Stimulated activated CD4-positive, alpha-beta T cell treated with anti-CD3 and anti-CD28 coated beads, Interleukin-15, amount 100 ng/mL, for 24 hours (primary cell): ENCODE results near the gene CBARP.

Experiments
- DNase-seq: peaks from one replicate; pipeline ENCODE4 v3.0.0-alpha.2; 2020

The CBARP gene, protein sequence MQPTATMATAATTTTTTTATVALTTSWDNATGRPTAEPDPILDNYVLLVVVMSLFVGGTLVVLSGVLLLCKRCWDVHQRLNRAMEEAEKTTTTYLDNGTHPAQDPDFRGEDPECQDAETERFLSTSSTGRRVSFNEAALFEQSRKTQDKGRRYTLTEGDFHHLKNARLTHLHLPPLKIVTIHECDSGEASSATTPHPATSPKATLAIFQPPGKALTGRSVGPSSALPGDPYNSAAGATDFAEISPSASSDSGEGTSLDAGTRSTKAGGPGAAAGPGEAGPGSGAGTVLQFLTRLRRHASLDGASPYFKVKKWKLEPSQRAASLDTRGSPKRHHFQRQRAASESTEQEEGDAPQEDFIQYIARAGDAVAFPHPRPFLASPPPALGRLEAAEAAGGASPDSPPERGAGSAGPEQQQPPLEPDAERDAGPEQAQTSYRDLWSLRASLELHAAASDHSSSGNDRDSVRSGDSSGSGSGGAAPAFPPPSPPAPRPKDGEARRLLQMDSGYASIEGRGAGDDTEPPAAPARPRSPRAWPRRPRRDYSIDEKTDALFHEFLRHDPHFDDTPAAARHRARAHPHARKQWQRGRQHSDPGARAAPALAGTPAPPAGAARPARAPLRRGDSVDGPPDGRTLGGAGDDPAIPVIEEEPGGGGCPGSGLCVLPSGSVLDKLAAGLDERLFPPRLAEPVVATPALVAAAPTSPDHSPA

DNA sequence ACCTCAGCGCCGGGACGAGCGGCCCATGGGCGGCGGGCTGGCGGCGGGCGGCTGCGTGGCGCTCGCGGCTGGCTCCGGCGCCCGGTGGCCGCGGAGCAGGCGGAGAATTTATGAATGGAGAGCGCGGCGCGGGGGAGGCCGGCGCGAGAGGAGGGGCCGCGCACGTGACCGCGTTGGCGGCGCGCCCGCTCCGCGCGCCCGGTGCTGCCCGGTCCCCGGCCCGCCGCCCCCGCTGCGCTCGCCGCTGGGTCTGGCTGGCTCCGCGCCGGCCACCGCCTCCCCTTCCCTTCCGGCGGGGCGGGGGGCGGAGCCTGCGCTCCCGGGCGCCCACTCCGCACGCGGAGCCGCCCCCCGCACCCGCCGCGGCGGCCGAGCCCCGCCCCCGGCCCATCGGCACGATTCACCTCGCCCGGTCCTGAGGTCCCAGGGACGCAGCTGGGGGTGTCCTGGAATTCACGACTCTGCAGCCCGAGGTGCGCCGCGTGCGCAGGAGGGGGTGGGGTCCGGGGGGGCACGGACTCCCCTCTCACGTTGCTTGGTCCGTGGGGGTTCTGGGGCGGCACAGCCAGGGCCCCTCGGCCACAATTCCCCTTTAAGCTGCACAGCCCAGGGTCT lies at the start of gene CBARP:
TSS of gene CBARP (minus strand) at position 252 of the 615 bp plus-strand sequence. CDS start 1,905 bp downstream, outside the sequence.
- peak; percentile 57 for DNase-seq

GRCh38 chr19:1286487-1287353 lies 48.9 kb upstream of the CBARP start:
- no peak for DNase-seq

DNA sequence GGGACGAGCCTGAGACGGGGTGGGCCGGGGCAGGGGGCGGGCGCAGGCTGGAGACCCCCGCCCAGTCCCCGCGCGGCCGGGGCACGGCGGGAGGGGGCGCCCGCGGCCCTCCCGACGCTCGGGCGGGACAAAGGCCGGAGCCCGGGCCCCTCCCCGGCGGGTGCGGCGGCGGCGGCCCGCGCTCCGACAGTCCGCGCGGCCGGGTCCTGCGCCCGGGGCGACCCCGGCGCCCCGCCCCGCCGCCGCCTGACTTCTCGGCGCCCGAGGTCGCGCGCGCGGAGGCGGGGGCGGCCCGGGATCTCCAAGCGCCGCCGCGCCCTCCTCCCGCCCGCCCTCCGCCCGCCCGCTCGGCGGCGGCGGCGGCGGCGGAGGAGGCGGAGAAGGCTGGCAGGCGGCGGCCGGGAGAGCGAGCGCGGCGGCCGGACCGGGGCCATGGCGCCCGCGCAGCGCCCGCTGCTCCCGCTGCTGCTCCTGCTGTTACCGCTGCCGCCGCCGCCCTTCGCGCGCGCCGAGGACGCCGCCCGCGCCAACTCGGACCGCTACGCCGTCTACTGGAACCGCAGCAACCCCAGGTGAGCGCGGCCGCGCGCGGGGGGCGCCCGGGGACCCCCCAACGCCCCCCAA lies 48.0 kb upstream of the CBARP start, which contains the start of gene EFNA2:
TSS of gene EFNA2 (plus strand) at position 137 of the 624 bp plus-strand sequence. CDS start at position 433, 296 bp downstream.
- no peak for DNase-seq

GRCh38 chr19:1284979-1285736 lies 47.4 kb upstream of the CBARP start:
- DNase-seq = no peak

DNA sequence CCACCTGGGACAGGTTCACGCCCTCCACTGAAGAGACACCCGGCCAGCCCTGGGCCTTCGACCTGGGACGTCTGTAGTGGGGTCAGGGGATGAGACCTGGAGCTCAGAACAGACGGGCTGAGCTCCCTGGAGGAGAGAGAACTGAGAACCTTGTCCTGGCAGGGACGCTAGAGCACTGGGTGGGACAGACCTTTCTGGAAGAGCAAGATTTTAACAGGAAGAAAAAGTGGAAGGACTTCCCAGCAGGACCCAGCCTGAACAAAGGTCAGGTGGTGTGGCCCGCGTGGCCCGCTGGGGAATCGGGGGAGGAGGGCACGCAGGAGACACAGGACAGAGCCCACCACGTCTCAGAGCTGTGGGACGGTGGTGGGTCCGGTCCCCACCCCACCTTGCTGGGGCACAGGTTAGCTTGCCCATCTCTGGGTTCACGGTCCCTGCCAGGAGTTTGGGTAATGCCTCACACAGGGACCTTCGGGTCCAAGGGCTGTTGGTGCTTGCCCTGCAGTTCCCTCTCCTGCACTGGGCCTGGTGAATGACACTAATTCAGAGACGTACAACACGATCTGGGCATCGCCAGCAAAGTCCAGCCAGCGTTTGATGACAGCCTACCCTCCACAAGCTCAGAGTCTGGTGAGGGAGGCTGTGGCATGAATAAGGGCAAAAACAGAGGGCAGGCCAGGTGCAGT lies 46.6 kb upstream of the CBARP start:
- DNase-seq = no peak

- DNase-seq = no peak
These were observed 46.1 kb upstream of the CBARP start for GRCh38 chr19:1283917-1284292.

GRCh38 chr19:1283207-1283916 lies 45.6 kb upstream of the CBARP start:
- DNase-seq = no peak

- DNase-seq = no peak
These were observed 44.9 kb upstream of the CBARP start for GRCh38 chr19:1282588-1283206.

- no peak for DNase-seq
These were observed 43.9 kb upstream of the CBARP start for GRCh38 chr19:1281569-1282287.

GRCh38 chr19:1280636-1281568 lies 43.1 kb upstream of the CBARP start:
- DNase-seq = no peak

GRCh38 chr19:1279782-1280341 lies 42.1 kb upstream of the CBARP start:
- peak; percentile 85 for DNase-seq

GRCh38 chr19:1278713-1279660 lies 41.2 kb upstream of the CBARP start:
- DNase-seq = no peak

DNA sequence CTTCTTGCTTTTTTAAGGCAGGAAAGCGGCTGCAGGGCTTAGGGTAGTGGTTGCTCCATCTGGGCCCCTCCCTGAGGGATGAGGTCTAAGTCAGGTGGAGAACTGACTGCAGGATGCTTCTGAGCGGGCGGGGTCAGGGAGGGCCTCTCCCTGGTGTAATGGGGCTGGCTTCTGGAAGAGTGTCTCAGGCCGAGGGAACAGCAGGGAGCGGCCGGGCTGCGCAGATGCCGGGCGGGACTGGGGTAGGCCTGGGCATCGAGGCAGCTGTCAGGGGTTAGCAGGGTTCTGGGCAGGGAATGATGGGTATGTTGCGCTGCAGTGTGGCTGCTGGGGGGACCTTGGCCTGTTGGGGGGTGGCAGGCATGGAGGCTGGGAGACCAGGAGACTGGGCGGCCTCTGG lies 40.3 kb upstream of the CBARP start:
- DNase-seq = no peak

- no peak for DNase-seq
These were observed 39.3 kb upstream of the CBARP start for GRCh38 chr19:1277061-1277460.

DNA sequence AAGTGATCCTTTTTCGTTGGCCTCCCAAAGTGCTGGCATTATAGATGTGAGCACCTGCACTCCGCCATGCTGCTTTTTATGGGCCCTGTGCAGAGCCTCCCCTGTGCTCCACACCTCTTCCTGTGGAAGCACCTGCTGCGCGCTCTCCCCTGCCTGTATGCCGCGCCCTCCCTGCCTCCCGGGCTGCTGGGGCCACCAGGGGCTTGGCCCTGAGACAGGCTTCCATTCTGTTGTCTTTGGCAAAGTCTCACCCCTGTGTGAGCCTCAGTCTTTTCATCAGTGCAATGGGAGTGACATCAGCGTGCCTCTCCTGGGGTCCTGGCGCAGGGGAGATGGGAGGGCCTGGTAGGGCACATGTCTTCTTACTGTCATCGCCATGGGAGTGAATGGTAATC lies 38.8 kb upstream of the CBARP start:
- DNase-seq = peak; percentile 52

- no peak for DNase-seq
These were observed 38.3 kb upstream of the CBARP start for GRCh38 chr19:1275976-1276627.
